ENCODE data around the gene PTPRD.

PTPRD gene

GRCh38 chr9:8332871-8333270, 2279.9 kb downstream of the PTPRD start:
- ATAC-seq, result no peak
- no peaks in the 10 kb centered on the region for H3K9me3 Mint-ChIP-seq
- H3K27me3 Mint-ChIP-seq, result peaks cover 2% of the 10 kb centered on the region
- H3K36me3 Mint-ChIP-seq (ENCODE audit: low read depth), result no peaks in the 10 kb centered on the region
- no peak overlapping the region for H3K4me3 Mint-ChIP-seq
- H3K4me1 Mint-ChIP-seq, result no peaks in the 10 kb centered on the region
- DNase-seq, result no peak
- H3K27ac Mint-ChIP-seq, result no peak overlapping the region

DNA sequence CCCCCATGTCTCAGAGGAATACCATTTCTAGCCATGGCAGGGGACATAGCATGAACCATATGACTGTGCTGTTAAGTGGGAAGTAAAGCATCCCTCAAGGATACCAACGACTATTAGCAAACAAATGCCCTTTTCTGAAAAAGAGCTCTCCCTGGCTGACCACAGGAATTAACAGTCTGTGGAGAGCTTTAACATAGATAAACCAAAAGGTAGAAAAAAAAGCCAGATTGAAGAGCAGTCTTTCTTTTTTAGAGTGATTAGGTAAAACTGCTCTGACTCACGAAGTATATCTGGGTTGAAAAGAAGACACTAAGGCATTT, 2280.5 kb downstream of the PTPRD start:
- DNase-seq (no peak), ATAC-seq (no peak)
- H3K27me3 Mint-ChIP-seq, result peaks cover 2% of the 10 kb centered on the region
- no peaks in the 10 kb centered on the region for H3K9me3 Mint-ChIP-seq
- no peak overlapping the region for H3K4me3 Mint-ChIP-seq
- H3K4me1 Mint-ChIP-seq, result no peaks in the 10 kb centered on the region
- no peak overlapping the region for H3K27ac Mint-ChIP-seq
- H3K36me3 Mint-ChIP-seq (ENCODE audit: low read depth), result no peaks in the 10 kb centered on the region

DNA sequence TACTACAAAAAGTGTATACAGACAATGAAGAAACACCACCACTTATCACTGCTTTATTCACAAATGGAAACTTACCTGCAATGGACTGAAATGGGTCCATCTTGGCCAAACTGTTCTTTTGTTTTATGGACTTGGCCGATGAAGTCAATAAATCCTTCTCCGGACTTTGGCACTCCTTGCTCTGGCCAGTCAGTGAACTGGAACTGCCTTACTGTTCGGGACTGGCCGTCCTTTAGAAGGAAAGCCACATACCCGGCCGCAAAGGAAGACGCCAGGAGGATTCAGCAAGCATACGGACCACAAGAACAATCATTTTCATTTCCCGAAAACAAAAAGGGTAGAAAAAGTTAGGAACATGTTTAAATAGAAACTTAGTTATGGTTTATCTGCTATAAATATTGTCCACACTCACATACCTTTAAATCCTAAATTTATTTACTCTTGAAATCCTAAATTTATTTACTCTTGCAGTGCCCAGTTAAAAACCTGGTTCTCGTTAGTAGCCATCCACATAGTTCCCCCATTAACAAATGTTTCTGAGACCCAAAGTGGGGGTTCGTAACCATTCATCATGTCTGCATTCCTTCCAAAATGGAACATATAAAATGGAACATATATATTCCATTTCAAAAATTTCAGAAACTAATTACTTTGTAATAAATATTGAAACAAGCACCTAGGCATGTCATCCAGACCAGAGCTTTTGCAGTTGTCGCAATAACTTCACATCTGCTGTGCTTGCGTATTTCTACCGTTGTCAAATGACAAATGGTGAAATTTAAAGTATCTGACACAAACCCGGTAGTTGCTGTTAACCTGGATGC, 2281.1 kb downstream of the PTPRD start:
- H3K27me3 Mint-ChIP-seq, result peaks cover 2% of the 10 kb centered on the region
- H3K4me1 Mint-ChIP-seq, result no peaks in the 10 kb centered on the region
- no peaks in the 10 kb centered on the region for H3K9me3 Mint-ChIP-seq
- H3K27ac Mint-ChIP-seq, result no peak overlapping the region
- H3K36me3 Mint-ChIP-seq (ENCODE audit: low read depth), result no peaks in the 10 kb centered on the region
- ATAC-seq, result no peak
- DNase-seq, result no peak
- H3K4me3 Mint-ChIP-seq, result no peak overlapping the region

DNA sequence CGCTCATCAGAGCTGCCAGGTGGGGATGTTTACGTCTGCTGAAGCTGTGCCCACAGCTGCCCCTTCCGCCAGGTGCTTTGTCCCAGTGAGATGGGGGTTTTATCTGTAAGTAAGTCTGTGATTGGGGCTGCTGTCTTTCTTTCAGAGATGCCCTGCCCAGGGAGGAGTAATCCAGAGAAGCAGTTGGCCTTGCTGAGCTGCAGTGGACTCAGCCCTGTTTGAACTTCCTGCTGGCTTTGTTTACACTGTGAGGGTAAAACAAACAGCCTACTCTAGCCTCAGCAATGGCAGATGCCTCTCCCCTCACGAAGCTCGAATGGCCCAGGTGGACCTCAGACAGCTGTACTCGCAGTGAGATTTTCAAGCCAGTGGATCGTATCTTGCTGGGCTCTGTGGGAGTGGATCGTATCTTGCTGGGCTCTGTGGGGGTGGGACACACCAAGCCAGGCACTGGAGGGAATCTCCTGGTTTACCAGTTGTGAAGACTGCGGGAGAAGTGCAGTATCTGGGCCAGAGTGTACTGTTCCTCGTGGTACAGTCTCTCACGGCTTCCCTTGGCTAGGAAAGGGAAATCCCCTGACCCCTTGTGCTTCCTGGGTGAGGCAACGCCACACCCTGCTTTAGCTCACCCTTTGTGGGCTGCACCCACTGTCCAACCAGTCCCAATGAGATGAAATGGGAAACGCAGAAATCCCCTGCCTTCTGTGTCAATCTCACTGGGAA, 2283.1 kb downstream of the PTPRD start:
- Mint-ChIP-seq H3K4me3 (no peak overlapping the region), H3K9me3 (no peaks in the 10 kb centered on the region), H3K27me3 (no peaks in the 10 kb centered on the region), H3K27ac (no peak overlapping the region), H3K4me1 (no peaks in the 10 kb centered on the region), H3K36me3 (ENCODE audit: low read depth) (no peaks in the 10 kb centered on the region)
- ATAC-seq (no peak), DNase-seq (no peak)

- no peak for ATAC-seq
Measured at GRCh38 chr9:8315211-8315610, 2297.6 kb downstream of the PTPRD start.

GRCh38 chr9:8309258-8309657, 2303.5 kb downstream of the PTPRD start:
- peaks cover 23% of the 10 kb centered on the region for H3K9me3 Mint-ChIP-seq
- H3K27me3 Mint-ChIP-seq, result peaks cover 2% of the 10 kb centered on the region
- no peak overlapping the region for H3K27ac Mint-ChIP-seq
- no peak for DNase-seq
- H3K4me3 Mint-ChIP-seq, result no peak overlapping the region
- no peaks in the 10 kb centered on the region for H3K36me3 Mint-ChIP-seq (ENCODE audit: low read depth)
- no peak for ATAC-seq
- no peaks in the 10 kb centered on the region for H3K4me1 Mint-ChIP-seq

More at GRCh38 chr9:8315211-8315610, 2297.6 kb downstream of the PTPRD start:
- Mint-ChIP-seq H3K9me3 (peaks cover 8% of the 10 kb centered on the region), H3K4me1 (no peaks in the 10 kb centered on the region), H3K27ac (no peak overlapping the region), H3K27me3 (no peaks in the 10 kb centered on the region), H3K4me3 (no peak overlapping the region), H3K36me3 (ENCODE audit: low read depth) (no peaks in the 10 kb centered on the region)
- DNase-seq, result no peak

DNA sequence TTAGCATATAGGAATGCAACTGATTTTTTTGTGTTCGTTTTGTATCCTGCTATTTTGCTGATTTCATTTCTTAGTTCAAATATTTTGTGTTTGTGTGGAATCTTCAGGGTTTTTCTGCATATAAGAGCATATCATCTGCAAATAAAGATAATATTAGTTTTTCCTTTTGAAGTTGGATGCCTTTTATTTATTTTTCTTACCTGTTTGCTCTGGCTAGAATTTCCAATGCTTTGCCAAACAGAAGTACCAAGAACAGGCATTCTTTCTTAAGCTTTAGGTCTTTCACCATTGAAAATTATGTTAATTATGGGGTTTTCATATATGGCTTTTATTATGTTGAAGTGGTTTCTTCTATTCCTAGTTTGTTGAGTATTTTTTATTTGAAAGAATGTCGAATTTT, 2308.1 kb downstream of the PTPRD start:
- Mint-ChIP-seq H3K4me1 (no peaks in the 10 kb centered on the region), H3K9me3 (peaks cover 14% of the 10 kb centered on the region), H3K36me3 (ENCODE audit: low read depth) (no peaks in the 10 kb centered on the region), H3K27me3 (peaks cover 2% of the 10 kb centered on the region), H3K4me3 (no peak overlapping the region), H3K27ac (no peak overlapping the region)
- no peak for DNase-seq
- ATAC-seq, result no peak

- ATAC-seq, result no peak
- H3K27me3 Mint-ChIP-seq, result no peaks in the 10 kb centered on the region
Measured at GRCh38 chr9:8301296-8301695, 2311.5 kb downstream of the PTPRD start.

DNA sequence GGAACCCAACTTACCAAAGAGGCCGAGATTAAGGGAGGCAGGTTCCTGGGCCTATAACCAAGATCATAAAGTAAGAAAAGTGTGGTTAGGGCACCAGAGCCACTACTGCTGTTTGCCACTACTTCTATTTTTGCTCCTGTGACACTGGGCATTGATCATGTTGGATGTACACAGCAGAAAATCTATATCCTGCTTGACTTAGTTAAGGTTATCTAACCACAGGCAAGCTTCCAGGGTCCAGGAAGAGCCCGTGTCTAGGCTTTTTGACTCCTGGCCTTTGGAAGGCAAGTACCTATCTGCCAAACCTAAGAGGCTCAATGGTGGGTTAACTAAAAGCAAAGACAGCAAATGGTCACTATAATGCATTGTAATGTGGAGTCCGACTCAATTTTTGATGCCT, 2315.8 kb downstream of the PTPRD start:
- no peak for DNase-seq
- H3K9me3 Mint-ChIP-seq, result no peaks in the 10 kb centered on the region
- H3K27ac Mint-ChIP-seq, result no peak overlapping the region
- H3K4me3 Mint-ChIP-seq, result no peak overlapping the region
- ATAC-seq, result no peak
- no peaks in the 10 kb centered on the region for H3K36me3 Mint-ChIP-seq (ENCODE audit: low read depth)
- no peaks in the 10 kb centered on the region for H3K27me3 Mint-ChIP-seq
- no peaks in the 10 kb centered on the region for H3K4me1 Mint-ChIP-seq

More at GRCh38 chr9:8301296-8301695, 2311.5 kb downstream of the PTPRD start:
- Mint-ChIP-seq H3K27ac (no peak overlapping the region), H3K36me3 (ENCODE audit: low read depth) (no peaks in the 10 kb centered on the region), H3K4me3 (no peak overlapping the region), H3K4me1 (no peaks in the 10 kb centered on the region), H3K9me3 (no peaks in the 10 kb centered on the region)
- DNase-seq, result no peak

DNA sequence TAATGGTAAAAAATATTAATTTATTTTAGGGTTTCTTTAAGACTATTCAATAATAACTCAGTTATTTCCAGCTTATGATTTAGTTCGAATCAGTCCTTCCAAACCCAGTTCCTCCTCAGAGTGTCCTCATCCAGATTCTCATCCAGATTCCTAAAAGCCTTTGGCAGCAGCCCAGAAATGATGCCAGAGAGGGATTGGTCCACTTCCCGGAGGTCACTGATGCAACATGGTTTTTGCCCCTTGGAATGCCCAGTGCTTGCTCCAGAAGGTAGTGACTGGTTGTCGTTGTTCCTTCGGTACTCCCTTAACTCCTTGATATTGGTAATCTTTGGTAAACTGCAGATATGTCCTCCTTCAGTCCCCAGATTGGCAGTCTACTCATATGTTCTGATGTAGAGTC, 2320.1 kb downstream of the PTPRD start:
- Mint-ChIP-seq H3K36me3 (ENCODE audit: low read depth) (no peaks in the 10 kb centered on the region), H3K9me3 (no peaks in the 10 kb centered on the region), H3K27ac (no peak overlapping the region), H3K4me3 (no peak overlapping the region), H3K27me3 (no peaks in the 10 kb centered on the region), H3K4me1 (no peaks in the 10 kb centered on the region)
- DNase-seq, result no peak
- no peak for ATAC-seq

- Mint-ChIP-seq H3K9me3 (no peaks in the 10 kb centered on the region), H3K27me3 (no peaks in the 10 kb centered on the region), H3K27ac (no peak overlapping the region), H3K4me3 (no peak overlapping the region), H3K36me3 (ENCODE audit: low read depth) (no peaks in the 10 kb centered on the region), H3K4me1 (no peaks in the 10 kb centered on the region)
- ATAC-seq, result no peak
- DNase-seq, result no peak
Measured at GRCh38 chr9:8289681-8290080, 2323.1 kb downstream of the PTPRD start.

DNA sequence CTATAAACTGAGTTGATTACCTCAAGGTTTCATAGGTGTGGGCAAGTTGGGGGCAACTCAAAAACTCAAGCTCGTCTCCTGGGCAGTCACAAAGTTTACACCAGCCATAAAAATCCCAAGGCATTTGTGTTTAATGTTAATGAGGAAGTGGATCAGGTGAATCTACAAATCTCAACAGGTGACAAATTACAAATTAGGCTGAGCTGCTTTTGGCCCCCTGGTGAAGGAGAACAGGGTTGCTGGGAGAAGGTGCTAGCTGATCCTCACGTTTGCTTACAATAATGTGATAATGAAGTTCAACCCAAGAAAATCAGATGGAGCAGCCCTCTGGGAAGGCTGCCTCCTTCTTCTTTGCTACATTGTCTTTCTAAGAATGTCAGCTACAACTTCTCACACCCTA, 2324.8 kb downstream of the PTPRD start:
- Mint-ChIP-seq H3K36me3 (ENCODE audit: low read depth) (no peaks in the 10 kb centered on the region), H3K9me3 (no peaks in the 10 kb centered on the region), H3K27me3 (no peaks in the 10 kb centered on the region), H3K4me1 (no peaks in the 10 kb centered on the region), H3K4me3 (no peak overlapping the region), H3K27ac (no peak overlapping the region)
- ATAC-seq (no peak), DNase-seq (no peak)

DNA sequence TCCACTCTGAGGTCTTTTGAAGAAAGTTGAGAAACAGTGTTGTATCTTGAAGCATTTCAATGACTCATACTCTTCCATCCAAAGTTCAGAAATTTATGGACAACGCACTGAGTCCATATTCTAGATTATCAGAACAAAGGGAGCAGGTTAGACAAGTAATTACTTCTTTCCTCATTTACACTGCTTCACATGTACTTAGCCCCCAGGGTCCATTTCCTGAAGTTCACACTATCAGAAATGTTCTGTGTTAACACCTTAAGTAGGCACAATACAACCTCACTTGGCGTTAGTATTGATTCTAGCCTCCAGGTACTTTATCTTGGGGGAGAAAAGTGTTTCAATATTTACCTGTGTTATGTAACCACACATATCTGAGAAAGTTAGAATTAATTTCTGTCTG, 2325.3 kb downstream of the PTPRD start:
- ATAC-seq, result no peak
- no peaks in the 10 kb centered on the region for H3K27me3 Mint-ChIP-seq
- H3K27ac Mint-ChIP-seq, result no peak overlapping the region
- H3K9me3 Mint-ChIP-seq, result no peaks in the 10 kb centered on the region
- no peaks in the 10 kb centered on the region for H3K4me1 Mint-ChIP-seq
- no peak overlapping the region for H3K4me3 Mint-ChIP-seq
- no peak for DNase-seq
- no peaks in the 10 kb centered on the region for H3K36me3 Mint-ChIP-seq (ENCODE audit: low read depth)

DNA sequence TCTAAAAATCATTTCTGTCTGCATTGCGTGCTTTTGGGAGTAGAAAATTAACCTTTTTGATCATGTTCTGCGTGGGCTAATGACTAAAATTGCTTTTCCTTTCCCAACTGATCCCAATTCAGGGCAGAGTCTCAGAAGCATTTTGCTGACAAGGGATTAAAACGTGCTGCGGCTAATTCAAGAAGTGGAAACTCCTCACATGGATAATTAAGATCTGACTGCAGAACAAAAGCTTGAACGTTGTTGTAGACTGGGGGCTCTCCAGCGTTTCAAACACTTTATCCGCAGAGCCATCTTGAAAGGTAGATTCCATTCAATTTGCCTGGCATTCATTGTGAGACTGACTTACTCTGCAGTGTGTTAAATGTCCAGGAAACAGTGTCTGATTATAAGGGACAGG, 2327.9 kb downstream of the PTPRD start:
- H3K27me3 Mint-ChIP-seq, result no peaks in the 10 kb centered on the region
- ATAC-seq (no peak), DNase-seq (no peak)
- H3K27ac Mint-ChIP-seq, result no peak overlapping the region
- no peaks in the 10 kb centered on the region for H3K36me3 Mint-ChIP-seq (ENCODE audit: low read depth)
- no peaks in the 10 kb centered on the region for H3K9me3 Mint-ChIP-seq
- no peaks in the 10 kb centered on the region for H3K4me1 Mint-ChIP-seq
- no peak overlapping the region for H3K4me3 Mint-ChIP-seq

- DNase-seq, result no peak
- peaks cover under 1% of the 10 kb centered on the region for H3K9me3 Mint-ChIP-seq
- no peak overlapping the region for H3K4me3 Mint-ChIP-seq
- ATAC-seq, result no peak
- H3K36me3 Mint-ChIP-seq (ENCODE audit: low read depth), result no peaks in the 10 kb centered on the region
- no peaks in the 10 kb centered on the region for H3K4me1 Mint-ChIP-seq
- H3K27me3 Mint-ChIP-seq, result no peaks in the 10 kb centered on the region
- no peak overlapping the region for H3K27ac Mint-ChIP-seq
Measured at GRCh38 chr9:8282535-8282934, 2330.3 kb downstream of the PTPRD start.

Measured in activated naive CD8-positive, alpha-beta T cell treated with anti-CD3 and anti-CD28 coated beads, Interleukin-2, amount 50 U/mL, for 24 hours (primary cell).